ENCODE data around the gene CLCN7.

The CLCN7 gene

GRCh38 chr16:1429631-1430030 is 45.2 kb downstream of the CLCN7 start:
- TF ChIP-seq CTCF (IDR thresholded peaks at IDR 0.05; ENCODE audit: low read depth, low read length, missing control alignments): no peak
- no peak for DNase-seq (ENCODE audit: low read depth)
- H3K4me3 ChIP-seq (ENCODE audit: low read depth, low read length): no peak overlapping the region

- DNase-seq (ENCODE audit: low read depth): no peak
- no peak for TF ChIP-seq CTCF (IDR thresholded peaks at IDR 0.05; ENCODE audit: low read depth, low read length, missing control alignments)
- H3K4me3 ChIP-seq (ENCODE audit: low read depth, low read length): no peak overlapping the region
These were observed 45.8 kb downstream of the CLCN7 start for GRCh38 chr16:1429012-1429411.

GRCh38 chr16:1428511-1428910 is 46.3 kb downstream of the CLCN7 start:
- no peak for DNase-seq (ENCODE audit: low read depth)
- H3K4me3 ChIP-seq (ENCODE audit: low read depth, low read length): no peak overlapping the region
- TF ChIP-seq CTCF (IDR thresholded peaks at IDR 0.05; ENCODE audit: low read depth, low read length, missing control alignments): peak; percentile 31

GRCh38 chr16:1427473-1428461 is 47.1 kb downstream of the CLCN7 start:
- no peak for DNase-seq (ENCODE audit: low read depth)

GRCh38 chr16:1426734-1427471 is 47.9 kb downstream of the CLCN7 start:
- TF ChIP-seq CTCF (IDR thresholded peaks at IDR 0.05; ENCODE audit: low read depth, low read length, missing control alignments): no peak
- DNase-seq (ENCODE audit: low read depth): no peak
- no peak overlapping the region for H3K4me3 ChIP-seq (ENCODE audit: low read depth, low read length)

More at GRCh38 chr16:1427473-1428461, 47.1 kb downstream of the CLCN7 start:
- H3K4me3 ChIP-seq (ENCODE audit: low read depth, low read length): no peak overlapping the region
- TF ChIP-seq CTCF (IDR thresholded peaks at IDR 0.05; ENCODE audit: low read depth, low read length, missing control alignments): no peak

- DNase-seq (ENCODE audit: low read depth): no peak
- no peak for TF ChIP-seq CTCF (IDR thresholded peaks at IDR 0.05; ENCODE audit: low read depth, low read length, missing control alignments)
- H3K4me3 ChIP-seq (ENCODE audit: low read depth, low read length): no peak overlapping the region
These were observed 49.0 kb downstream of the CLCN7 start for GRCh38 chr16:1425616-1426370.
